Measurements from ENCODE around the gene OR2S2.
"Not testable (repeated sequence)": the region's sequence is repeated elsewhere in the genome, so short reads cannot be mapped to it uniquely, and the experiment has no call there.

OR2S2 gene, protein sequence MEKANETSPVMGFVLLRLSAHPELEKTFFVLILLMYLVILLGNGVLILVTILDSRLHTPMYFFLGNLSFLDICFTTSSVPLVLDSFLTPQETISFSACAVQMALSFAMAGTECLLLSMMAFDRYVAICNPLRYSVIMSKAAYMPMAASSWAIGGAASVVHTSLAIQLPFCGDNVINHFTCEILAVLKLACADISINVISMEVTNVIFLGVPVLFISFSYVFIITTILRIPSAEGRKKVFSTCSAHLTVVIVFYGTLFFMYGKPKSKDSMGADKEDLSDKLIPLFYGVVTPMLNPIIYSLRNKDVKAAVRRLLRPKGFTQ

DNA sequence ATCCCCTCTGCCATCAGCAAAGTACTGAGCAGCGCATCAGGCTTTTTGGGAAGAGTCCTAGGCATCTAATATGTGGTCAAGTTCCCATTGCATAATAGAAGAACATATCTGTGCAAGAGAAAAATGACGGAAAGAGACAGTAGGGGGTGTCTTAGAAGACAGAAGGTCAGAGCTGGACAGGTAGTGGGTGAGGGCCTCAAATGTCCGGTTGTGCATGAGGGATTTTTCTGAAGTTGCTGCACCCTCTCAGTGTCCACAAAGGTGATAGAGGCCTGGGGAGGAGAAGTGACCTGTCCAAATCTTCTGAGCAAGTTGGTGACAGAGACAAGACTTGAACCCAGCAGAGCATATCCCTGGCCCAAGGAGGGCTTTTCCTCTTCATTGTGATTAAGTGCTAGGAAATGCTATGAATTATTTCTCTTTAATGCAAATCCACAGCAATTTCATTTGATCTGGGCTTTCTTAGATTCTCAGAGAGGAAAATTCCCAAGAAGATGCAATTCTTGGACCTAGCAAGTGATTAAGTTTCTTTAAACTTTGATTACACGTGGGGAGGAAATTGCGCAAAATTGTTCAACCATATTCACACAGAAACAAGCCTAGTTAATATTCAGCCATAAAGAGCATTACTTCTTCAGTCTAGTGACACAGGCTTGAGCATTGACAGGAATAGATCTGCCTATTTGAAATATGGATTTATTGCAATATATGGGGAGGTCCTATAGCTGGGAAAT is at the start of gene OR2S2:
TSS of gene OR2S2 (minus strand) at position 51 of the 734 bp plus-strand sequence. CDS start 56 bp downstream, outside the sequence.
- no peak for DNase-seq

DNA sequence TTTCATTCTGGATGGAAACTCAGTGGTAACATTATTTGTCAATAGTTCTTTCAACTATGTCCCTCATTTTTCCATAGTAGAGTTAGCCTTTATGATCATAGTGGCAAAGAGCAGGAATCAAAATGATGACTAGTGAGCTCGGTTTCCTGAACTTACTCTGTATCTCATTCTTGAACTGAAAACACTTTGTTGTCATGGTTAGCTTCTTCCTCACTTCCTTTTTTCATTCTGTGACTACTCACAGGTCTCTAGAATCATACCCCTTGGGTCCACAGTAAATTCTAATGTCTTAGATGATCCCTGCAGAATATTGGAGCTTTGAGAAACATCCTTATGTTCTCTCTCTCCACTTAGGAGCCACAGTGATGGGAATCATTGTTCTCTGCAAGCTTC is 49.4 kb upstream of the OR2S2 start:
- peak in 1 of 2 donors; percentile 15 for DNase-seq

DNA sequence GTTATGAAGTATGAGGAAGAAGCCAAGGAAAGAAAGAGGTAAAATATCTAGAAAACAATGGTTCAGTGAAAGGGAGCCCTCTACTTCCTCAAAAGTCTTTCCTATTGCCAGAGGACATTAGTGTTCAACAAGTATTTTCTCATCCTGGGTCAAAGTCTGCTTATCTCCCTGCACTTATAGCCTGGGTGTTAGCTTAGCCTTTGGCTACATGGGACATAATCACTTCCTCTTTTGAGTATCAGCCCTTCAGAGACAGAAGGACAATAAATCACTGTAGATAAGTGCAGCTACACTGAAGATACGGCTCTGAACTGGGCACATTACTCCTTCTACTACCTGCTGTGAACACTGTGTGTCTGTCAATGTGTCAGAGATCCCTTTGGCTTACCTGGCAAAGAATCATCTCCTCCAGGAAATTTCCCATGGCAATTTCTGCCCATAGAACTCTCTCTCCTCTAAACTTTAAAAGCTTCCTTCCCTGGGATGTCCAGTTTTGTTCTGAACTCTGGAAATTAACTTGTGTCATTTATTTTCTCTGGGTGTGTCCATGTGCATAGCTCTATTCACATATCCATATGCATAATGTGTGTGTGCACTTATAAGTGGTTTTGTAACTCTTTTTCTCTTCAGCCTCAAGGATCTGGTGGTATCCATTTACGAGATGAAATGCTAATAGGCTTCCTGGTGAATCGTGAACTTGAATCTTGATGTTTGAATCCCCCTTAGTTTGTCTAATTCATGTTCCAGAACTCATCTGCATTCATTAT is 48.8 kb upstream of the OR2S2 start:
- DNase-seq: no peak

DNA sequence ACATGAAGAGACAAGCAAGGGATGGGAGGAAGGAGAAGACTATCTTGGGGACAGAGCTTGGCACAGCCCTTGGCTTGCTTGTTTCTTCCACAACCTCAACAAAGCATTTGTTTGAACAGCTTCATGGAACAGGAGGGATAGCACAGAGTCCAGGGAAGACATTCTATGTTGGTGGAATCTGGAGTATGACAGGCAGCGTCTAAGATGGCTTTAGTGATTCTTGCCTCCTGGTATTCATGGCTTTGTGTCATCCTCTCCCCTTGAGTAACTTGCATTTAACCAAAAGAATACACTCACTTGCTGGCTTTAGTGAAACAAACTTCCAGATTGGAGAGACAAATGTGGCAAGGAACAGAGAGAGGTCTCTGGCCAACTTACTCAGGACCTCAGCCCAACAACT is 47.9 kb upstream of the OR2S2 start:
- DNase-seq: no peak

DNA sequence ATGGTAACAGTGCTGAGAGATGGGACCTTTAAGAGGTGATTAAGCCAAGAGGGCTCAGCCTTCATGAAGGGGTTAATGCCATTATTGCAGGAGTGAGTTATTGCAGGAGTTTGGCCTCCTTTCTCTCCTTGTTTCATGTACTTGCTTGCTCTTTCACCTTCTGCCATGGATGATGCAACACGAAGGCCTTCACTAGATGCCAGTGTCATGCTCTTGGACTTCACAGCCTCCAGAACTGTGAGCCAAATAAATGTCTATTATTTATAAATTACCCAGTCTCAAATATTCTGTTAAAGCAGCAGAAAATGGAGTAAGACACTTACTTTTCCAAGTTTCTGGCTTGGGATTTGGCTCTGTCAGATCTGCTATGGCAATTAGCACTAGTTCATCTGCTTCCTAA is 40.4 kb upstream of the OR2S2 start:
- DNase-seq: no peak

DNA sequence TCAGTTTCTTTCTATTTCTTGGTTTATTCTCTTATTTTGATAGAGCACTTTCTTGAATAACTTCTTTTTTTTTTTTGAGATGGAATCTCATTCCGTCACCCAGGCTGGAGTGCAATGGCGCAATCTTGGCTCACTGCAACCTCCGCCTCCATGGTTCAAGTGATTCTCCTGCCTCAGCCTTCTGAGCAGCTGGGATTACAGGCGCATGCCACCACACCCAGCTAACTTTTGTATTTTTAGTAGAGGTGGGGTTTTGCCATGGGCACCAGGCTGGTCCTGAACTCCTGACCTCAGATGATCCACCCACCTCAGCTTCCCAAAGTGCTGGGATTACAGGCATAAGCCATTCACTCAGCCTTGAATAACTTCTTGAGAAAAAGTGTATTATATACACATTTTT is 39.1 kb upstream of the OR2S2 start:
- DNase-seq: not testable (repeated sequence)

DNA sequence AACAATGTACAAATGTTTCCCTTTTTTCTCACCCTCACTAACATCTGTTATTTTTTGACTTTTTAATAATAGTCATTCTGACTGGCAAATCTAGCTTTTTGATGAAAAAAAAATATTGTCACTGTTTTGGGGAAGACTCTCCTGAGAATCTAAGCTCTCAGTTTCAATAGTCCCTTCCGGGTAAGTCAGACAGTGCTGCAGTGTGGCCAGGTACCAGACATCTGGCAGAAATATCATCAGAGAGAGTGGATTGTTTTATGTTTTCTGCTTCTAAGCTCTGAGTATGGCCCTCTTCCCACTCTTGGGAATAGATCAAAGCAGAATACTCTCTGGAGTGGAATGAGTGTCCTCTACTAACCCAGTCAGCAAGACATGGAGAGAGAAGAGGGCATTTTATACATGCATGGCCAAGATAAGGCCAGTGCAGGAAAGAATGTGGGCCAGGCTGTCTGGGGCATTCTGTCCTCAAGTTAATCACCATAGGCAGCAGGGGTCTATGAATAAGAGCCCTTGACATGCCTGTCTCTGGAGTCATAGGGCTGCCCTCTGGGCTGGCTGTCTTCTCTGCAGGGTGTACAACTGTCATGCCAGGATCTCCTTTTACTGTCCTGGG is 38.5 kb upstream of the OR2S2 start:
- DNase-seq: no peak

DNA sequence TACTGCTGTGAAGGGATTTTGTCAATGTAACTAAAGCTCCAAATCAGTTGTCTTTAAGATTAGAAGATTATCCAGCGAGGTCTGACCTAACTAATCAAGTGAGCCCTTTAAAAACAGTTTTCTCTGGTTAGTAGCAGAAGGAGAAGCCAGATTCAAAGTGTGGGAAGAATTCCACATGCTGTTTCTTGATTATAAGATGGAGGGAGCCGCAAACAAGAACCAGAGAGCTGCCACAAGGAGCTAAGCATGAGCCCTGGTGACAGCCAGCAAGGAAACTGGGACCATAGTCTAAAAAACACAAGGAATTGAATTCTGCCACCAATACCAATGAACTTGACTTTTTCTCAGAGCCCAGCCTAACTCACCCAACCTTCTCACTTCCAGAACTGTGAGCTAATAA is 37.0 kb upstream of the OR2S2 start:
- DNase-seq: no peak

DNA sequence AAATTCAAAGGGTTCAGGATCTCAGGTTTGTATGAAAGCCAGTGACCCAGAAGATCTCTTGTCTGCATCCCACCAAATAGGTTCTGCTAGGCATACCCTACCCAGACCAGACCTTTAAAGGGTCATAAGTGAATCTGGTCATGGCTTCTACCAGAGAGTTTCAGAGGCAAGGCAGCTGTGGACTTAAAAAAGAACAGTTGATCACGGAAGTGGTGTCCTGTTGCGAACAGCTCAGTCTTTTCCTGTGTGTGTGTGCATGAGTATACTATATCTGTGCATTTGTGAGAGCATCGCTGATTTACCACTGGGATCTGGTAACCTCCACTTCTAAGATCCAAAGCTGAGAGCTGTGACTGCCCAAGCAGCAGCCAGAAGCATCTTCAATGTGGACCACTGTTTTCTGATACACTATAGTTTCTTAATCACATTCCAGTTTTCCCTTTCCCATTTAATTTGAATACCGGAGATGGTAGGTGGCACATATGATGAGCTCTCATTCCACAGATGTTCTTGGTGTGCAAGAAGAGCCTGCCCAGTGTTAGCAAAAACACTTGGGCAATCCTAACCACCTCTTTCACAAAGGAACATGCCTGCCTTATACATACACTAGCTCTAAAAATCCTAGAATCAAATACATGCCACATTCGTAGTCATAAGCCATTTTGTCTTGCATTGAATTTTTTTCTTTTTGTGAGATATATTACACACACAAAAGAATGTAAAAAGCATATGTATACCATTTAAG is 36.2 kb upstream of the OR2S2 start:
- no peak for DNase-seq

DNA sequence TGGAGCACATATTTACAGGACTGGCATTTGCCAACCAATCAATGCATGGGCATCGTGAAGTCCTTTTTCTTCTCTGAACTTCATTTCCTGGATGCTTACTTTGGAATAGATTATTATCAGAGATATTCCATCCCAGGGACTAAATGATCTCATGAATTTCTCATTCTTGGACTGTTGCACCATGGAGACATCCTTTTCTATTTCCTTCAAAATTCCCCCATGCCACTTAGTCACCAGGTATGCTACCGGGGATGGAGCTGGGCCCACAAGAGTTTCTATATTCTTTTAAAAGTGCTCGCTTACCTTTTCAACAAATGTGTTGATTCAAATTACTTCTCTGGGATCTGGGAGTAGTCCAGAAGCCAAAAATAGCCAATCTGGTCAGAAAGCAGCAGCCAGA is 35.2 kb upstream of the OR2S2 start:
- DNase-seq: not testable (repeated sequence)

DNA sequence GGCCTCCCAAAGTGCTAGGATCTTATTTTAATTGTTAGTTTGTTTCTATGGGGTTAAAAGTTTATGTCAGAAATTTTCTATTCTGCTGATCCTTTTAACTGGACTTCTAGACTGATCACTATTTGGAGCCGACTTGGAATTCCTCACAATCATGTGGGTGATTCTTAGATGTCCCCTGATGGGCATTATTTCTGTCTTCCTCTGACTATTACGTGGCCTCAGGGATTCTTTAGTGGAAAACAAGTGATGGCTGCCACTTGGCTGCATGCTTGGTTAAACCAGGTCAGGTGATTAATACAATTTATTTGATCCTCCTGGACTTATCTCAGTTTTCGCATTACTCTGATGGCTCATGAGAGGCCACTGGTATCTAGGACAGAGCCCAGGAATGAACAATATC is 32.2 kb upstream of the OR2S2 start:
- DNase-seq: no peak

DNA sequence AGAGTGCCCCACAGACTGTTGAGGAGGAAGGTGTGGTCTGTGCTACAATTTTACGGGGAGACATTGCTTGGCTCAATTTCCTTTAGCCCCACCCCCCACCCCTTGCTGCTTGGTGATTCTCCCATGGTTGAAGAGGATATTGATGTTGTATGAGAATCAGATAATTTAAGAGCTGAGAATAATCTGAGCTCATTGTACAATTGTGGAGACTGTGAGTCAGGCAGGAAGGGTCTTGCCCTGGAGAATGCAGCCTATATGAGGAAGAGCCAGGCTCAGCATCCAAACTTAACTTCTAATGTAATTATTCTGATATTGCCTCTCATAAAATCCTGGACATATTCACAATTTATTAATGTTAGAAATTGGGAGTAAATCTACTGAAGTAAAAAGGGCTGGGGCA is 26.1 kb upstream of the OR2S2 start:
- DNase-seq: no peak

DNA sequence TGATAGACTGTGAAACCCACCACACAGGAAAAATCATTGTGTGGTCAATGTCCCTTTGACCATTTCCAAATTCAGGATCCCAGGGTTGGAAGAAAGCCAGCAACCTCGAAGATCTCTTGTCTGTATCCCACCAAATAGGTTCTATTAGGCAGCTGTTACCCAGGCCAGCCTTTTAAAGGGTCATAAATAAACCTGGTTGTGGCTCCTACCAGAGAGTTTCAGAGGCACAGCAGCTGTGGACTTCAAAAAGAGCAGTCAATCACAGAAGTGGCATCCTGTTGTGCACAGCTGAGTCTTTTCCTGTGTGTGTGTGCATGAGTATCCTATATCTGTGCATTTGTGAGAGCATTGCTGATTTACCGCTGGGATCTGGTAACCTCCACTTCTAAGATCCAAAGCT is 23.7 kb upstream of the OR2S2 start:
- DNase-seq: no peak

DNA sequence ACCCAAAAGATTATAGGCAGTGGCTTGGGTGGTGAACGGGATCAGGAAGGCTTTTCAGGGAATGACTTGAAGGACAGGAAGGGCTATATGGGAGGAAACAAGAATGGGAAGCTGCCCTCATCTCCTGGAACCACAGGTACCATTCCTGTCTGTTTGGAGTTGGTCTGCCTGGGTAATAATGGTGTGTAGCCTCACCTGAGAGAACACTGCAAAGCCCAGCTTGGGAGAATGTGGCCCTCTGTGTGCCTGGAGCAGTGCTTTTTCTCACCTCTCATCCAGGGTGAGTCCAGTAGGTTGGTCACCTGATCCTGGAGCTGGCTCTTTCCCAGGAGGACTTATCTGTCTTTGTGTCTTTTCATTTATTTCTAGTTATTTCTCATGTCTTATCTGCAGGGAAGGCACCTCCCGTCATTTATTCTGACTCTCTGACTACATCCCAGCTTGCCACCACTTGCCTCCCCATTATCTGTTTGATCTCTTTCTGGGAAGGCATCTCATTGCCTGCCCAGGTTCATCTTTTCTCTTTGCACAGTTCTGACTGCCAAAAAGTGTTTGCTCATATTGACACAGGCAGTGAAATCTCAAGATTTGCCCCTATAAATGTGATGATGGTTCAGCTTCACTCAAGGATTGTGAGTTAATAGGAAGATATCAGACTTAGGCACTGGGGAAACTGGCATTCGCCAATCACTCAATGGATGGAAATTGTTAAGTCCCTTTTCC is 22.5 kb upstream of the OR2S2 start:
- DNase-seq: no peak

DNA sequence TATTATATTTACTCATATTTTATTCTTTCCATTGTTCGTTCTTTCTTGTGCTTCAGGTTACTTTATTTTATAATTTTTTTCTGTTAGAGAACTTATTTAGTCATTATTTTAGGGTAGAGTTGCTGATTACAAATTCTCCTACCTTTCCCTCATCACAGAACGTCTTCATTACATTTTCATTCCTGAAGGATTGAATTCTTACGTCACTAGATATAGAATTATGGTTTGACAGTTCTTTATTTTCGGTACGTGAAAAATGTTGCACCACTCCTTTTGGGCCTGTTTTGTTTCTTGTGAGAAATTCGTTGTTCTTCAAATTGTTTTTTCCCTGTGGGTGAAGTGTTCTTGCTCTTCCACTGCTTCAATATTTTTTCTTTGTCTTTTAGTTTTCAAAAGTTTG is 20.8 kb upstream of the OR2S2 start:
- no peak for DNase-seq

DNA sequence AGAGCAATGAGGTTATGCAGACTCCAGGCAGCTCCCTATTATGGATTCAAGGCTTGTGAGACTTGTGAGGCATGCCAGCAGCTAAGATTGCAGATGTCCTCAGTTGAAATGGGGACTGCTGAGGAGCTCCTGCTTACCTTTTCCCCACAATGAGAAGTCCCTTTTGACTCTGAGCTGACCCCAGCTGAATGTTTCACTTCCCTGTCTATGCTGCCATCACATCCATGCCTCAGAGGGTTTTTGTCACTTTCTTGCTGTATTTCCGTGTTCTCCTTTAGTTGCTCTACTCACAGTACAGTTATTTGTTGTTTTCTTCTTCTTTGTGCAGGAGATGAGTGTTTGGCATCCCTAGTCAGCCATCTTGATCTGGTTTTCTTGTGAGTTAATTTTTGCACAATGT is 18.8 kb upstream of the OR2S2 start:
- no peak for DNase-seq

DNA sequence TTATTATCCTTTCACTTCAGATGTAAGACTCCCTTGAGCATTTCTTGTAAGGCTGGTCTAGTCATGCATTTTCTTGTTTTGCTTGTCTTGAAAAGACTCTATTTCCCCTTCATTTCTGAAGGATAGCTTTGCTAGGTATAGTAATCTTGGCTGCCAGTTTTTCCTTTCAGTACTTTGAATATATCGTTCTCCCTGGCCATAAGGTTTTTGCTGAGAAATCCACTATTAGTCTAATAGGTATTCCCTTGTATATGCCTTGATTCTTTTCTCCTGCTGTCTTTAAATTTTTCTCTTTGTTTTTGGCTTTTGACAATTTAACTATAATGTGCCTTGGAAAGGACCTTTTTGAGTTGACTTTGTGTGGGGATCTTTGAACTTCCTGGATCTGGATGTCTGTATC is 16.8 kb upstream of the OR2S2 start:
- DNase-seq: no peak

DNA sequence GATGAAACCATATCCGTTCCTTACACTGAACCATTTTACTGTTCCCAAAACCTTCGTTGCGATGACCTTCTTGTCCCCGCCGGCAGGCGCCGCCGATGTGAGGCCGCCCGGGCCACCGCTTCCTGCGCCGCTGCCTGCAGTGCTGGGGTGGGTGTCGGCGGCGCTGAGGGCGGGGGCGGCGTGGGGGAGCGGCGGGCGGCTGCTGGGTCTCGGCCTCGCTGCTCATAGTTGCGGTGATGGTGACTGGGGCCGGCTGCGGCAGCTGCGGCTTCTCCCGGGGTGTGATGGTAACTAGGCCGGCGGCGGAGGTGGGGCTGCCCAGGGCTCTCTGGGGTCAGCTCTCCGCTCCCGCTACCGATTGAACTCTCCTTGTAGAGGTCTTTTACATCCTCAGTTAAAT is 14.1 kb upstream of the OR2S2 start:
- DNase-seq: no peak

DNA sequence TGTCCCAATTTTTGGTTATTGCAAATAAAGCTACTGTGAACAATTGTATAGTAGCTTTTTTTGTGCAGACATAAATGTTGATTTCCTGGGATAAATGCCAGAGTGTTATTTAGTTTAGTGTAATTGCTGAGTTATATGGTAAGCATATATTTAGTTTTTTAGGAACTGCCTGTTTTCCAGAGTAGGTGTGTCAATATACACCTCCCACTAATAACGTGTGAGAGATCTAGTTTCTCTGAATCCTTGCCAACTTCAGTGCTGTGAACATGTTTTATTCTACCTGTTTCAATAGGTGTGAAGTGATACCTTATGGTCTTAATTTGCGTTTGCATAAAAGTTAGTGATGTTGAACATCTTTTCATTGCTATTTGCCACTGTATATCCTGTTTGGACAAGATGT is 9.1 kb upstream of the OR2S2 start:
- no peak for DNase-seq

DNA sequence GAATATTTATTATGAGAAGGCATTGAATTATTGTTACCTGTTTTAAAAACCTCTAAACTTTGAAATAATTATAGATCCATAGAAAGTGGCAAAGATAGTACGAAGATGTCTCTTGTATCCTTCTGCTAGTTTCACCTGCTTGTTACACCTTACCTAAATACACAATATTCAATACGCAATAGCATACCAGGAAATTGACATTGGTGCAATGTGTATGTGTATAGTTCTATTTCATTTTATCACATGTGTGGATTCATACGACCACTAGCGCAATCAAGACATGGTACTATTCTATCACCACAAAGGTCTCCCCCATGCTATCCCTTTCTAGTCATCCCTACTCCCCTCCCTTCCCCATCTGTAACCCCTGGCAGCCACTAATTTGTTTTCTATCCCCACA is 8.5 kb upstream of the OR2S2 start:
- DNase-seq: no peak

DNA sequence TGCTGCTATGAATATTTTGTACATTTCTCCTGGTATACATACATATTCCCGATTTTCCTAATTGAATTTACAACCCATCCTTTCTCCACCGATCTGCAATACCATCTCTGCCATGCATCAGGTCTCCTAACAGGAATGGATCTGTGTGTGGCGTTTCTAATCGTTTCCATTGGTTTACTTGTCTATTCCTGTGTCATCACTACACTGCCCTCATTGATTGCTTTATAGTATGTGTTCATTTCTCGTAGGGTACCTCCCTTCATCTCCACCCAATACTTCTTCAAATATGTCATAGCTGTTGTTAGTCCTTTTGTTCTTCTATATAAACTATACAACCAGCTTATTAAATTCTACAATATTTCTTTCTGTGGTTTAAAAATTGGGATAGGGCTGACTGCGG is 7.1 kb upstream of the OR2S2 start:
- no peak for DNase-seq
